GM12801 (cell line): ENCODE data around the gene ELAVL4.

Source experiments
- TF ChIP-seq, protein P1 (sequence below): IDR thresholded peaks from one replicate; pipeline ENCODE4 v1.5.1; 2011; ENCODE audit warnings: control low read depth; ENCODE audit not compliant: insufficient read length; ENCODE audit errors: extremely low read depth

ELAVL4 gene

DNA sequence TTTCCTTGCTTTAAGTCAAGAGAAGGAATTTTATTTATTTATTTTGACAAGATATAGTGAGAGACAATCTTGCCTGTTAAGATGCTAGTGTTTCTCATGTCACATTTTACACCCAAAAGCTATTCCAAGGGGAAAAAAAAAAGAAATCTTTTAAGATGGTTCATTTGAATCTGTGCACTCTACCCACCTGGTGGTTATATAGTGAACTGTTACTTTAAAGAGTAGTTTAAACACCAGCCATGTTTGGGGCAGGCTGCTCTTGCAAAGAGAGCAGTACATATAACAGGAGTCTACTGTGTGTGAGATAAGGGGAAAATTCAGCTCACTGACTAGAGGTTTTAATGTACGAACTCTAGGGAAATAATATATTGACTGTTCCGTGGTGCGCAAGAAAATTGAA, 3.3 kb upstream of the ELAVL4 start:
- TF ChIP-seq, protein P1, sequence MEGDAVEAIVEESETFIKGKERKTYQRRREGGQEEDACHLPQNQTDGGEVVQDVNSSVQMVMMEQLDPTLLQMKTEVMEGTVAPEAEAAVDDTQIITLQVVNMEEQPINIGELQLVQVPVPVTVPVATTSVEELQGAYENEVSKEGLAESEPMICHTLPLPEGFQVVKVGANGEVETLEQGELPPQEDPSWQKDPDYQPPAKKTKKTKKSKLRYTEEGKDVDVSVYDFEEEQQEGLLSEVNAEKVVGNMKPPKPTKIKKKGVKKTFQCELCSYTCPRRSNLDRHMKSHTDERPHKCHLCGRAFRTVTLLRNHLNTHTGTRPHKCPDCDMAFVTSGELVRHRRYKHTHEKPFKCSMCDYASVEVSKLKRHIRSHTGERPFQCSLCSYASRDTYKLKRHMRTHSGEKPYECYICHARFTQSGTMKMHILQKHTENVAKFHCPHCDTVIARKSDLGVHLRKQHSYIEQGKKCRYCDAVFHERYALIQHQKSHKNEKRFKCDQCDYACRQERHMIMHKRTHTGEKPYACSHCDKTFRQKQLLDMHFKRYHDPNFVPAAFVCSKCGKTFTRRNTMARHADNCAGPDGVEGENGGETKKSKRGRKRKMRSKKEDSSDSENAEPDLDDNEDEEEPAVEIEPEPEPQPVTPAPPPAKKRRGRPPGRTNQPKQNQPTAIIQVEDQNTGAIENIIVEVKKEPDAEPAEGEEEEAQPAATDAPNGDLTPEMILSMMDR = no peak

- TF ChIP-seq, protein P1 = no peak
These were observed 2.5 kb upstream of the ELAVL4 start for GRCh38 chr1:50106095-50106761.

GRCh38 chr1:50109116-50109515, 396 bp downstream of the ELAVL4 start:
- TF ChIP-seq, protein P1 = no peak

DNA sequence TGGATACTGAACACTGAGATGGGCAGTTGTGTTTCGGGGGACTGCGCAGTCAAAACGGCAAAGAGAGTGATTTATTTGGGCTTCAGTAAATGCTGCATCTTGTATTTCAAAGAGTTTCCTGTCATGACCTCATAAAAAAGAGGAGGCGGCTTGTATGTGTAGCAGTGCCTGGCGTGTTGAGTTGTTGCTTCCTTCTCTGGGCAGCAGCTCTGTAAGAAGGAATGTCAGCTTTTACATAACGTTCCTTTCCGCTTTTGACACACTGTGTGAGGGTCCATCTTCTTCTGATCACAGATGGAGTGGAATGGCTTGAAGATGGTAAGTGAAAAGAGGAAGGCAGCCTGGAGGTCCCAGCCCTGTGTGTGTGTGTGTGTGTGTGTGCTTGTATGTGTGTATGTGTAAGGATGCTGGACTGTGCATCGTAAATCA, 941 bp downstream of the ELAVL4 start:
- TF ChIP-seq, protein P1 = no peak

DNA sequence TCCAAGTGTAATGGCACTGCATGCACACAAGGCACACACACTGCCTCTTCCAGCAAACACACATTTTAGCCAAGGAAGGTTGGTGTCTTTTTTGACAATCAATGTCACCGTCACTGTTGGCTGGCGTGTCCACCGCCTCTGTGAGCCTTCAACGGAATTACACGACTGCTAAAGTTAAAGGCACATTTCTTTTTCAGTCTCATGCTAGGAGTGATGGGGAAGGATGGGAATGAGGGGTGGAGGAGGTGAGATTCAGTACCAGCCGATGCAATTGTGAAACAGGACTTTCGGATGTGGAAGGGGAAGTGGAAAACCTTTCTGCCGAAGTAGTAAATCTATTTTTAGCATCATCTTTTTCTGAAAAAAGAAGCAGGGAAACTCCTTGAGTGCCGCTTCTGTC, 1.4 kb downstream of the ELAVL4 start:
- TF ChIP-seq, protein P1 = no peak

GRCh38 chr1:50110656-50111055, 1.9 kb downstream of the ELAVL4 start:
- TF ChIP-seq, protein P1 = no peak

DNA sequence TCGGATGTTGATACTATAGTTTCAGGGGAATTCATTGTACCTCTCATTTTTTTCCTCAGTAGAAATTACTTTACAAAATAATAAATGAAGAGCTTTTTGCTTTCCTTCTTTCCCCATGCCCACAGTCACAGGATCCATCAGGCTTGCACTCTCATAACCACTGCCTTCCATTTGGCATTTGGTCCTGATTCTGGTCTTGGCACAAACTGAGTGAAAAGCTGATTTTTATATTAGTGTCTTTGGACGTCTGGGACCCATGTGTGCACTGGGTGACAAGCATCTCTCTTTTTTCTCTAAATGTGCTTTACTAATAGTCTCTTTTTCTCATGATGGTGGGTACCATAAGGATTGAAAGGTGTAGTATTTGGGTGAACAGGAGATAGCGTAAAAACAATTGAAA, 2.8 kb downstream of the ELAVL4 start:
- TF ChIP-seq, protein P1 = no peak

GRCh38 chr1:50112193-50112592, 3.5 kb downstream of the ELAVL4 start:
- TF ChIP-seq, protein P1 = no peak
